B cell (primary cell): ENCODE results near the gene COL16A1. TPM values are rescaled to one million over a fixed set of nuclear protein-coding genes. Genes with fewer than 3 reads are reported as not detected.

ENCODE experiments used
- ATAC-seq: fragments of 200-7000 bp; cut with Tn5 transposase; one replicate; pipeline ENCODE4 v1.10.0; 2021; ENCODE audit warnings: low read depth, mild to moderate bottlenecking, moderate number of reproducible peaks, moderate library complexity
- CTCF ChIA-PET: fragments of 350-600 bp; sonication (Branson Sonifier 250); formaldehyde crosslinking; loops from one replicate; lab custom pipeline; 2021; ENCODE audit warnings: antibody characterized with exemption, inconsistent platforms; lab: Charles Lee
- POLR2A ChIA-PET: fragments of 350-600 bp; sonication (Branson Sonifier 250); formaldehyde crosslinking; loops from one replicate; lab custom pipeline; 2021; ENCODE audit warnings: antibody characterized with exemption; lab: Charles Lee
- DNase-seq: peaks from one replicate; pipeline ENCODE4 v3.0.0; 2013
- H2AFZ ChIP-seq: 2 replicates; pipeline ENCODE4 v1.6.1; 2012; ENCODE audit warnings: mild to moderate bottlenecking, low read depth, low read length; ENCODE audit not compliant: insufficient read depth, poor library complexity, severe bottlenecking
- H3K27ac ChIP-seq, 2 donors: 1 replicate in 1 of 2; 2 replicates in 1 of 2; pipeline ENCODE4 v1.5.1; 2012 to 2013; ENCODE audit warnings: low read length in 2 of 2, mild to moderate bottlenecking in 2 of 2, moderate library complexity in 1 of 2
- H3K27me3 ChIP-seq, 4 experiments: fragments of 200-600 bp in 1 of 4; sonication (generic) in 1 of 4; replicated peaks in 1 of 4; 1 replicate in 2 of 4; 2 replicates in 2 of 4; pipeline versions ENCODE4 v1.6.1 to v1.7.0; 2013 to 2016; ENCODE audit warnings: low read length in 3 of 4, mild to moderate bottlenecking in 2 of 4, mixed read lengths in 1 of 4, moderate library complexity in 1 of 4; ENCODE audit not compliant: insufficient read depth in 4 of 4, control insufficient read depth in 3 of 4; ENCODE audit errors: control extremely low read depth in 1 of 4
- H3K36me3 ChIP-seq, 2 experiments: replicated peaks in 1 of 2; 1 replicate in 1 of 2; 2 replicates in 1 of 2; pipeline versions ENCODE4 v1.6.1 to v1.7.1; 2013; ENCODE audit warnings: low read length in 1 of 2; ENCODE audit not compliant: insufficient read depth in 2 of 2, control insufficient read depth in 1 of 2; ENCODE audit errors: control extremely low read depth in 1 of 2, extremely low read depth in 1 of 2
- H3K4me1 ChIP-seq, 2 donors: fragments of 200-600 bp in 1 of 2; sonication (generic) in 1 of 2; 1 replicate in 1 of 2; 2 replicates in 1 of 2; pipeline versions ENCODE4 v1.5.1 to v1.6.1; 2013 to 2017; ENCODE audit warnings: low read length in 2 of 2; ENCODE audit not compliant: control insufficient read depth in 2 of 2, insufficient read depth in 2 of 2
- H3K4me2 ChIP-seq: replicated peaks from 2 replicates; pipeline ENCODE3; 2012; ENCODE audit warnings: mild to moderate bottlenecking, low read depth, low read length; ENCODE audit not compliant: poor library complexity, severe bottlenecking
- H3K4me3 ChIP-seq, 5 experiments: fragments of 200-600 bp in 1 of 5; sonication (generic) in 1 of 5; 1 replicate in 3 of 5; 2 replicates in 2 of 5; pipeline versions ENCODE4 v1.5.1 to v1.7.0; 2011 to 2016; ENCODE audit warnings: low read length in 4 of 5, mild to moderate bottlenecking in 4 of 5, low read depth in 2 of 5, control low read depth in 1 of 5, moderate library complexity in 1 of 5; ENCODE audit not compliant: insufficient read depth in 1 of 5; ENCODE audit errors: control extremely low read depth in 1 of 5, extremely low read depth in 1 of 5
- H3K79me2 ChIP-seq: fragments of 200-600 bp; sonication (generic); one replicate; pipeline ENCODE4 v1.6.0; 2016; ENCODE audit warnings: low read length; ENCODE audit not compliant: control insufficient read depth, insufficient read depth
- H3K9ac ChIP-seq: fragments of 200-600 bp; sonication (generic); 2 replicates; pipeline ENCODE4 v1.6.1; 2017; ENCODE audit warnings: mild to moderate bottlenecking, low read length, moderate library complexity
- H3K9me3 ChIP-seq, 3 donors: one replicate each; pipeline versions ENCODE4 v1.6.1 to v1.7.1; 2013; ENCODE audit warnings: low read length in 2 of 3; ENCODE audit not compliant: control insufficient read depth in 2 of 3, insufficient read depth in 1 of 3; ENCODE audit errors: control extremely low read depth in 1 of 3
- H4K20me1 ChIP-seq: 2 replicates; pipeline ENCODE4 v1.6.0; 2012; ENCODE audit warnings: mild to moderate bottlenecking, low read length; ENCODE audit not compliant: insufficient read depth, control insufficient read depth, poor library complexity, severe bottlenecking
- H3K27ac Mint-ChIP-seq: one replicate; pipeline ENCODE4 v1.8.0; 2021; ENCODE audit warnings: mixed read lengths
- H3K27me3 Mint-ChIP-seq: one replicate; pipeline ENCODE4 v1.8.0; 2021; ENCODE audit warnings: mixed read lengths
- H3K4me1 Mint-ChIP-seq: one replicate; pipeline ENCODE4 v1.8.0; 2021; ENCODE audit warnings: mixed read lengths
- H3K4me3 Mint-ChIP-seq: one replicate; pipeline ENCODE4 v1.8.0; 2021; ENCODE audit warnings: mixed read lengths
- H3K9me3 Mint-ChIP-seq: one replicate; pipeline ENCODE4 v1.8.0; 2022; ENCODE audit warnings: mixed read lengths; ENCODE audit not compliant: insufficient read depth
- EZH2 ChIP-seq: IDR thresholded peaks from 2 replicates; pipeline ENCODE4 v1.6.1; 2012; ENCODE audit warnings: borderline replicate concordance, low read depth, mild to moderate bottlenecking, moderate library complexity, low read length; ENCODE audit not compliant: insufficient read depth, poor library complexity, severe bottlenecking
- WGBS: methylation state at CpG from one replicate; pipeline ENCODE4 v1.1.5; 2013; ENCODE audit warnings: missing lambda C conversion rate; ENCODE audit not compliant: insufficient coverage; 5-methylcytosine and 5-hydroxymethylcytosine counted together
- intact Hi-C: fragments of 100-400 bp; cut with micrococcal nuclease; formaldehyde crosslinking; loops from one replicate; pipeline ENCODE4 v1.10.0; 2022
- polyA plus RNA-seq: library from polyadenylated mRNA; depleted of rRNA; stranded (reverse); fragments of >200 nt; gene quantifications from 2 replicates; pipeline ENCODE4 v1.2.3, GENCODE V29; 2012
- total RNA-seq, 2 donors: library from RNA; stranded (reverse); fragments of 120-200 nt in 1 of 2; gene quantifications; 1 replicate in 1 of 2; 2 replicates in 1 of 2; pipeline versions ENCODE4 v1.2.3 to v1.2.4, GENCODE V29; 2013 to 2022
- TF ChIP-seq, protein P1 (sequence below): fragments of 200-600 bp; IDR thresholded peaks from one replicate; pipeline ENCODE4 v1.8.0; 2022; ENCODE audit warnings: antibody characterized with exemption, mild to moderate bottlenecking

Gene COL16A1
- total and polyA plus RNA-seq, 2 donors (not counting 1 experiment from before 2014, with no cell fraction given), result 0.07 TPM; not detected in 1

DNA sequence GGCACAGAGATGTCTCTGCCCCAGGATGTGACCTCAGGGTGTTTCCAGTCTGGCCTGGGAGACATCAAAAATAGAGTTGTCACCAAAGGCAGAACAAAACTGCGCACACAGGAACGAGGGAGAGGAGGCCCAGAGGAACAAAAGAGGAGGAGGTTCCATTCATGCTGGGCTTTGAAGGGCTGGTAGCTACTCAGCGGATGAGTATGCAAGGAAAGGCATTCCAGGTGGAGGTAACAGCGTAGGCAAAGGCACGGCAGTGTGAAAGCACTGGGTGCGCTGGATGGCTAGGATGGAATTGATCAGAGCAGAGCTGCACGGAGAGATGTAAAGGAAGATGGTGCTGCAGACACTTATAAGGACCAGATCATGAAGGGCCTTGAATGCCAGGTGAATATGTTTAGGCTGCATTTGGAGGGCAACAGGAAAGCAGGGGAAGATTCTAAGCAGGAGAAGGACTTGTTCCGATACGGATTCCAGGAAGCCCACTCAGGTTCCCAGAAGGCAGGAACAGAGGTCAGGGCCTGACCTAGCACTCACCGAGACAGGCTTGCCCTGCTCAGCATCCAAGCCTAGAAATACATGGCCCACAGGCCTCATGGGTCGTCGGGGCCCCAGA, 6.3 kb downstream of the COL16A1 start:
- Histone ChIP-seq H3K27ac (no peak overlapping the region), H3K4me2 (no peak overlapping the region), H2AFZ (no peak overlapping the region), H3K36me3 (no peaks in the 10 kb centered on the region), H3K27me3 (peaks cover 0 to 4% (median 0%) of the 10 kb centered on the region in 4 experiments), H3K4me1 (peaks cover 6 to 10% of the 10 kb centered on the region in 2 donors), H3K4me3 (no peak overlapping the region), H3K9me3 (no peaks in the 10 kb centered on the region), H3K79me2 (no peaks in the 10 kb centered on the region), H3K9ac (no peak overlapping the region), H4K20me1 (no peaks in the 10 kb centered on the region)
- H3K4me3 Mint-ChIP-seq, result no peak overlapping the region
- no peak for DNase-seq
- POLR2A ChIA-PET, result no interaction called here
- no peak for TF ChIP-seq EZH2
- TF ChIP-seq, protein P1, sequence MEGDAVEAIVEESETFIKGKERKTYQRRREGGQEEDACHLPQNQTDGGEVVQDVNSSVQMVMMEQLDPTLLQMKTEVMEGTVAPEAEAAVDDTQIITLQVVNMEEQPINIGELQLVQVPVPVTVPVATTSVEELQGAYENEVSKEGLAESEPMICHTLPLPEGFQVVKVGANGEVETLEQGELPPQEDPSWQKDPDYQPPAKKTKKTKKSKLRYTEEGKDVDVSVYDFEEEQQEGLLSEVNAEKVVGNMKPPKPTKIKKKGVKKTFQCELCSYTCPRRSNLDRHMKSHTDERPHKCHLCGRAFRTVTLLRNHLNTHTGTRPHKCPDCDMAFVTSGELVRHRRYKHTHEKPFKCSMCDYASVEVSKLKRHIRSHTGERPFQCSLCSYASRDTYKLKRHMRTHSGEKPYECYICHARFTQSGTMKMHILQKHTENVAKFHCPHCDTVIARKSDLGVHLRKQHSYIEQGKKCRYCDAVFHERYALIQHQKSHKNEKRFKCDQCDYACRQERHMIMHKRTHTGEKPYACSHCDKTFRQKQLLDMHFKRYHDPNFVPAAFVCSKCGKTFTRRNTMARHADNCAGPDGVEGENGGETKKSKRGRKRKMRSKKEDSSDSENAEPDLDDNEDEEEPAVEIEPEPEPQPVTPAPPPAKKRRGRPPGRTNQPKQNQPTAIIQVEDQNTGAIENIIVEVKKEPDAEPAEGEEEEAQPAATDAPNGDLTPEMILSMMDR, result no peak
- WGBS, result 93% methylated on average over 12 of the region's 12 CpGs
- no peak for ATAC-seq
- peaks cover 9% of the 10 kb centered on the region for H3K4me1 Mint-ChIP-seq
- CTCF ChIA-PET, result interaction anchor here (0.6 kb wide), 1 partner anchor 579 kb away, joined by 3 read pairs; no protein-coding TSS in a partner anchor
- no peak overlapping the region for H3K27ac Mint-ChIP-seq
- no peaks in the 10 kb centered on the region for H3K9me3 Mint-ChIP-seq
- intact Hi-C loops, result no loop called here
- H3K27me3 Mint-ChIP-seq, result no peaks in the 10 kb centered on the region

DNA sequence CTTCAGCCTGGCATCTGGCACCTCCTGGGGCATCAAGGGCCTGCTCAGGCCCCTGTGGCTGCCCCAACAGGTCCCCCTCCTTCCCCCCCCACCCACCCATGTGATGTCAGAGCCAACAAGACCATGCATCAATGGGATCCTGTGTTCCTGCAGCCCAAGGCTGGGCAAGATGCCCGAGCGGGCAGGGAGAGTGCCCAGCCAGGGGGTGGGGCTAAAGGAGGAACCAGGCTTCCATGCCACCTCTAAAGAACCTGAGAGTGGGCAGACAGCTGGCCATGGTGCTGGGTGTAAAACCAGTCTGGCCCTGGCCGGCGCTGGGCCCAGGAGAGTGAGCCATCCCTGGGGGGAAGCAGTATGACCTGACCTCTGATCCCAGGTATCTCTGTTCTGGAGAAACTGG, 7.6 kb downstream of the COL16A1 start:
- CTCF ChIA-PET, result no interaction called here
- DNase-seq (no peak), ATAC-seq (no peak)
- H3K4me2 ChIP-seq, result no peak overlapping the region
- TF ChIP-seq, protein P1, result no peak
- no peak for TF ChIP-seq EZH2
- H3K27ac ChIP-seq, result no peak overlapping the region
- intact Hi-C loops, result no loop called here
- H3K4me1 ChIP-seq, result peaks cover 6 to 10% of the 10 kb centered on the region in 2 donors
- no peaks in the 10 kb centered on the region for H3K36me3 ChIP-seq
- H3K79me2 ChIP-seq, result no peaks in the 10 kb centered on the region
- no peak overlapping the region for H2AFZ ChIP-seq
- H3K9me3 ChIP-seq, result no peaks in the 10 kb centered on the region
- Mint-ChIP-seq H3K27me3 (no peaks in the 10 kb centered on the region), H3K27ac (no peak overlapping the region), H3K4me3 (no peak overlapping the region), H3K9me3 (no peaks in the 10 kb centered on the region), H3K4me1 (peaks cover 9% of the 10 kb centered on the region)
- no peak overlapping the region for H3K4me3 ChIP-seq
- H3K27me3 ChIP-seq, result peaks cover 0 to 2% (median 0%) of the 10 kb centered on the region in 4 experiments
- POLR2A ChIA-PET, result no interaction called here
- H3K9ac ChIP-seq, result no peak overlapping the region
- 92% methylated on average over 4 of the region's 4 CpGs for WGBS
- H4K20me1 ChIP-seq, result no peaks in the 10 kb centered on the region
